OCI-LY3 (cell line): ENCODE data around the gene NUSAP1.

ENCODE experiments used
- CTCF ChIP-seq: fragments of 200-600, 300-600 bp; sonication (generic); IDR thresholded peaks from 2 replicates; pipeline ENCODE4 v1.5.1; 2014; ENCODE audit warnings: antibody characterized with exemption, low read length, low read depth
- EZH2phosphoT487 ChIP-seq: fragments of 200-600 bp; shearing (Covaris generic); IDR thresholded peaks from 2 replicates; pipeline ENCODE4 v1.6.1; 2018; ENCODE audit warnings: antibody characterized with exemption, mixed run types, low read depth

GRCh38 chr15:41323611-41324010 is 9.1 kb upstream of the NUSAP1 start:
- TF ChIP-seq CTCF, result no peak
- no peak for TF ChIP-seq EZH2phosphoT487
